Esophagus squamous epithelium (tissue), 5 donors: ENCODE measurements around the gene ALG2. TPM values are rescaled to one million over a fixed set of nuclear protein-coding genes. Genes with fewer than 3 reads are reported as not detected.
"Not testable (repeated sequence)": the region's sequence is repeated elsewhere in the genome, so short reads cannot be mapped to it uniquely, and the experiment has no call there.

Experiments used
- DNase-seq: peaks from one replicate; lab custom pipeline; 2025; lab: John Stamatoyannopoulos, UW
- H3K27ac ChIP-seq, 4 donors: fragments of 200-600 bp; sonication (generic); one replicate each; pipeline ENCODE4 v1.5.1; 2016 to 2019; ENCODE audit warnings: mild to moderate bottlenecking in 1 of 4
- H3K27me3 ChIP-seq, 4 donors: fragments of 200-600 bp; sonication (generic); 1 replicate in 3 of 4; 2 replicates in 1 of 4; pipeline versions ENCODE4 v1.5.1 to v1.6.0; 2017 to 2021; ENCODE audit warnings: antibody characterized with exemption in 1 of 4
- H3K36me3 ChIP-seq, 3 donors: fragments of 200-600 bp; sonication (generic); one replicate each; pipeline ENCODE4 v1.5.1; 2016 to 2019
- H3K4me1 ChIP-seq, 3 donors: fragments of 200-600 bp; sonication (generic); one replicate each; pipeline ENCODE4 v1.5.1; 2017 to 2019
- H3K4me3 ChIP-seq, 4 donors: fragments of 200-600 bp; sonication (generic); 1 replicate in 3 of 4; 2 replicates in 1 of 4; pipeline ENCODE4 v1.5.1; 2016 to 2019; ENCODE audit warnings: mild to moderate bottlenecking in 2 of 4, moderate library complexity in 1 of 4
- H3K9me3 ChIP-seq, 3 donors: fragments of 200-600 bp; sonication (generic); one replicate each; pipeline ENCODE4 v1.5.1; 2016 to 2019
- POLR2A ChIP-seq, 4 donors: fragments of 450-650 bp; IDR thresholded peaks; one replicate each; pipeline ENCODE4 v1.6.1; 2017; ENCODE audit warnings: antibody characterized with exemption in 4 of 4, mild to moderate bottlenecking in 4 of 4, moderate library complexity in 3 of 4
- WGBS, 2 donors: methylation state at CpG; one replicate each; pipeline ENCODE4 v1.1.5; 2018; 5-methylcytosine and 5-hydroxymethylcytosine counted together
- intact Hi-C: fragments of 100-400 bp; cut with DNase I; formaldehyde crosslinking; loops from one replicate; pipeline ENCODE4 v1.15.0; 2022
- total RNA-seq, 4 donors: library from RNA; depleted of rRNA; stranded (reverse); fragments of >200 nt; gene quantifications; one replicate each; pipeline ENCODE4 v1.1.0, GENCODE V29; 2016
- TF ChIP-seq, protein P1 (sequence below), 6 experiments: fragments of 450-650 bp in 4 of 6; fragments of 200-600 bp in 2 of 6; sonication (generic) in 2 of 6; IDR thresholded peaks; one replicate each; pipeline ENCODE4 v1.5.1; 2016 to 2019; ENCODE audit warnings: antibody characterized with exemption in 6 of 6, mild to moderate bottlenecking in 4 of 6, moderate library complexity in 4 of 6
- donor health status: DM: yes; HTN: yes; CAD: no.

The ALG2 gene
- total RNA-seq, 4 donors from 2014 or later: 19.2 to 28.4 (median 25.1) TPM

DNA sequence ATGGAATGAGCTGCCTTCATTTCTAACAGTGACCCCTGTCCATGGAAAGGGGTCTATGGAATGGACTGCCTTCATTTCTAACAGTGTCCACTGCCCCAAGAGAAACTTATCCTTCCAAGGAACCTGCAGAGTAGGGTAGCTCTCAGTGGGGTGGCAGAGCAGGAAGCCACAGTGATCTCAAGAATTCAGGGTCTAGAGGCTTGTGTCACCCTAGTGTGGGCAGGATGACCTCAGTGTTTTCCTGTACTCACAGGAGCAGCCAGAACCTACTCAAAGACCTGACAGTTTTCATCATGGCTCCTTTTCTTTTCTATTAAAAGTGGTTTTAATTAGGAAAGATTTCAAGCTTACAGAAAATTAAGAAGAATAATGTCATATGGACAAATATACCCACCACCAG lies 27.9 kb upstream of the ALG2 start:
- H3K27ac ChIP-seq: no peak overlapping the region
- H3K27me3 ChIP-seq: no peaks in the 10 kb centered on the region
- no peak for DNase-seq
- no peaks in the 10 kb centered on the region for H3K36me3 ChIP-seq
- no peaks in the 10 kb centered on the region for H3K9me3 ChIP-seq
- no peak overlapping the region for H3K4me3 ChIP-seq
- no peaks in the 10 kb centered on the region for H3K4me1 ChIP-seq
- intact Hi-C loops: no loop called here
- TF ChIP-seq, protein P1, sequence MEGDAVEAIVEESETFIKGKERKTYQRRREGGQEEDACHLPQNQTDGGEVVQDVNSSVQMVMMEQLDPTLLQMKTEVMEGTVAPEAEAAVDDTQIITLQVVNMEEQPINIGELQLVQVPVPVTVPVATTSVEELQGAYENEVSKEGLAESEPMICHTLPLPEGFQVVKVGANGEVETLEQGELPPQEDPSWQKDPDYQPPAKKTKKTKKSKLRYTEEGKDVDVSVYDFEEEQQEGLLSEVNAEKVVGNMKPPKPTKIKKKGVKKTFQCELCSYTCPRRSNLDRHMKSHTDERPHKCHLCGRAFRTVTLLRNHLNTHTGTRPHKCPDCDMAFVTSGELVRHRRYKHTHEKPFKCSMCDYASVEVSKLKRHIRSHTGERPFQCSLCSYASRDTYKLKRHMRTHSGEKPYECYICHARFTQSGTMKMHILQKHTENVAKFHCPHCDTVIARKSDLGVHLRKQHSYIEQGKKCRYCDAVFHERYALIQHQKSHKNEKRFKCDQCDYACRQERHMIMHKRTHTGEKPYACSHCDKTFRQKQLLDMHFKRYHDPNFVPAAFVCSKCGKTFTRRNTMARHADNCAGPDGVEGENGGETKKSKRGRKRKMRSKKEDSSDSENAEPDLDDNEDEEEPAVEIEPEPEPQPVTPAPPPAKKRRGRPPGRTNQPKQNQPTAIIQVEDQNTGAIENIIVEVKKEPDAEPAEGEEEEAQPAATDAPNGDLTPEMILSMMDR (IDR thresholded peaks at IDR 0.05): no peak
- TF ChIP-seq POLR2A (IDR thresholded peaks at IDR 0.05): no peak

DNA sequence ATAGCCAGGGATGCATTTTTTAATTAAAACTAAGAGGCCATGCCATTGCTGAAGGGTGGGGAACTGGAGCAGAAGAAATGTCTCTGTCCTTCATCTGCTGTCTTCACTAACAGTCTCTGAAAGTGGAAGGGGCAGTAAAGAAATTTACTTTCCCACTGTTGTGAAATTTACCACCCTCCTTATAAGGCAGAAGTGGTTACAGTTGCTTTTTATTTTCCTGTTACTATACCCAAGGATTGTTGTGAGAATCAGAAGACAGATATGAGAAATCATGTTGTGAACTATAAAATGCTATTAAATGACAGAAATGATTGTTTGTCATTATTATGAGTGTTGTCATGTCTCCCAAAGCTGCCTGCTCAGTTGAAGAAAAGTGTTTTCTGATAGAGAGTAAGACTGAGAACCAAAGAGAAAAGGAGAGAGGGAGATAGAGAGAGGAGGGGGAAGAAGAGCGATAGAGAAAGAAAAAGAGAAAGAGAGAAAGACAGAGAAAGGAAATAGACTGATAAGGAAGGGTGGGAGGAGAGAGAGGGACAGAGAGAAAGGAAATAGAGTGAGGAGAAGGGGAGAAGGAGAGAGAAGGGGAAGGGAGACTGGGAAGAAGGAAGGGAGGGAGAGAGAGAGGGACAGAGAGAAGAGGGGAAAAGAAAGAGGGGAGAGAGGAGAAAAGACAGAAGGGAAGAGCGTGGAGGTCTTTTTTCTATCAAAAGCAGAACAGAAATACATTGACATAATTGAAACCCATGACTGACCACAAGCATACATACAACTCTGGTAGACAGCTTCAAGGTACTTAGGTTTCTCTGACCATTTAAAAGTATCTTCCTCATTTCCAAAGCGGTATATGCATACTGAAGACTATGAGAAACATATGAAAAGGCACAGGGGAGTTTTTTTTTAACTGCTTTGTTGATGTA lies 22.9 kb upstream of the ALG2 start:
- WGBS, 2 donors: 73 to 76% methylated on average over 3 of the region's 3 CpGs
- intact Hi-C loops: no loop called here
- peaks cover 0 to 3% (median 0%) of the 10 kb centered on the region in 3 donors for H3K36me3 ChIP-seq
- TF ChIP-seq, protein P1 (IDR thresholded peaks at IDR 0.05): no peak
- no peak for TF ChIP-seq POLR2A (IDR thresholded peaks at IDR 0.05)
- H3K27me3 ChIP-seq: no peaks in the 10 kb centered on the region
- H3K4me1 ChIP-seq: no peaks in the 10 kb centered on the region
- DNase-seq: no peak
- no peak overlapping the region for H3K27ac ChIP-seq
- H3K4me3 ChIP-seq: no peak overlapping the region
- no peaks in the 10 kb centered on the region for H3K9me3 ChIP-seq

DNA sequence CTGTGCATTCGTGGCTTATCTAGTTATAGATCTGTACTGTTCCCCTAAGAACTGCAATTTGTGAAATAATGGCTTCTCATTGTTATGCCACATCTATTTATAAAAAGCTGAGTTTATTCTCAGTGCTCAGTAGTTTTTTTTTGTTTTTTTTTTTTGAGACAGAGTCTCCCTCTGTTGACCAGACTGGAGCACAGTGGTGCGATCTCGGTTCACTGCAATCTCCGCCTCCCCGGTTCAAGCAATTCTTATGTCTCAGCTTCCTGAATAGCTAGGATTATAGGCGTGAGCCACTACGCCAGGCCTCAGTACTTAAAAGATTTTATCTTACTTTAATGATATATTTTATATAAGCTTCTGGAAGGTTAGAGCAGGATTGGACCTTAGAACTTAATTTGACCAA lies 19.4 kb upstream of the ALG2 start:
- intact Hi-C loops: no loop called here
- Histone ChIP-seq H3K27me3 (no peaks in the 10 kb centered on the region), H3K36me3 (peaks cover 0 to 22% (median 0%) of the 10 kb centered on the region in 3 donors), H3K9me3 (no peaks in the 10 kb centered on the region), H3K4me3 (no peak overlapping the region), H3K4me1 (no peaks in the 10 kb centered on the region), H3K27ac (no peak overlapping the region)
- TF ChIP-seq, protein P1 (IDR thresholded peaks at IDR 0.05): no peak
- no peak for TF ChIP-seq POLR2A (IDR thresholded peaks at IDR 0.05)
- DNase-seq: no peak
- WGBS, 2 donors: 89 to 90% methylated on average over 7 of the region's 7 CpGs

DNA sequence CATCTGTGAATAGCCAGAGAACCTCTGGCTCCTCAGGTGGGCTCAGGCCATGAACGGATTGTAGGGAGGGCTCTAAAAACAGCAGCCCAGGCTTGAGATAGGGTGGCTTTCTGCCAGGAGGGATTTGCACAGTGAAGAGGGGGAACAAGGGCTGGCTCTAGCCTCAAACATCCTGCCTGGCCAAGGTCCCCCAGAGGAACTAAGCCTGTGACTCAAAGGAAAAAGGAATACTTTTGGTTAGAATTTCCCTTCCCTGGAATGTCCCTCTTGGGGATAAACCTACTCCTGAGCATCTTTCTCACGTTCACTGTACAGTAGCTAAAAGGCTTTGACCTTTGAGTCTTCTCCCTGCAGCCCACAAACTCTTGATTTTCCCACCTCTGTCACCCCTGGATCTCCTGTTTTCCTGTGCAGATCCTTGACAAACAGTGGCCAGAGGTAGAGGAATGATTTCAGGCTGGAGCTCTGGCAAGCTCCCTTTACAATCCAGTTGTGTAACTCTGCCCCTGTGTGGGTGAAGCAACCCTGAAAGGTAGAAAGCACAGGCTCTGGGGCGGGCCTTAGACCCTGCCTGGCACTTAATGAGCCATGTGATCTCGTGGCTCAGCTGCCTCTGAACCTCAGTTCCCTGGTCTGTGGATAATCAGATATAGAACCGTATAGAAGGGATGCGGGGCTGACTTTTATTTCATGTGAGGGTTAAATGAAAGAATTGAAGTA lies 17.8 kb upstream of the ALG2 start:
- H3K27me3 ChIP-seq: no peaks in the 10 kb centered on the region
- TF ChIP-seq POLR2A (IDR thresholded peaks at IDR 0.05): no peak
- TF ChIP-seq, protein P1 (IDR thresholded peaks at IDR 0.05): no peak
- H3K36me3 ChIP-seq: peaks cover 0 to 22% (median 0%) of the 10 kb centered on the region in 3 donors
- no peaks in the 10 kb centered on the region for H3K4me1 ChIP-seq
- intact Hi-C loops: no loop called here
- DNase-seq: no peak
- 63 to 72% methylated on average over 4 to 6 of the region's 6 CpGs for WGBS, 2 donors
- no peak overlapping the region for H3K27ac ChIP-seq
- no peaks in the 10 kb centered on the region for H3K9me3 ChIP-seq
- no peak overlapping the region for H3K4me3 ChIP-seq

DNA sequence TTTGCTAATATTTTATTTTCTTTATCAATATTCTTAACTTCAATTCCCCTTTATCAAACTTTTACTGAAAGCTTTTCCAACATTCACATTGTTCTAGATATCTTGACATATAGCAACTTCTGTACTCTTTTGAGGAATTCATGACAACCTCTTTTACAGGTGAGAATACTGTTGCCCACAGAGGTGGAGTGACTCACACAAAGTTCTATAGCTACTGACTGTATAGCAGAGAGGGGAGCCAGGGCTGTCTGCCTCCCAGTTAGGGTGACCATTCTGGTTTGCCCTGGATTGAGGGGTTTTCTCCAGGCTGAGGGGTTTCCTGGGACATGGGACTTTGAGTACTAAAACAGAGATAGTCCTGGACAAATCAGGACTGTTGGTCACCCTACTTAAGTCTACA lies 16.6 kb upstream of the ALG2 start:
- Histone ChIP-seq H3K36me3 (peaks cover 0 to 32% (median 0%) of the 10 kb centered on the region in 3 donors), H3K27me3 (no peaks in the 10 kb centered on the region), H3K27ac (no peak overlapping the region), H3K9me3 (no peaks in the 10 kb centered on the region), H3K4me1 (no peaks in the 10 kb centered on the region), H3K4me3 (no peak overlapping the region)
- TF ChIP-seq POLR2A (IDR thresholded peaks at IDR 0.05): no peak
- TF ChIP-seq, protein P1 (IDR thresholded peaks at IDR 0.05): no peak
- intact Hi-C loops: no loop called here
- no peak for DNase-seq

DNA sequence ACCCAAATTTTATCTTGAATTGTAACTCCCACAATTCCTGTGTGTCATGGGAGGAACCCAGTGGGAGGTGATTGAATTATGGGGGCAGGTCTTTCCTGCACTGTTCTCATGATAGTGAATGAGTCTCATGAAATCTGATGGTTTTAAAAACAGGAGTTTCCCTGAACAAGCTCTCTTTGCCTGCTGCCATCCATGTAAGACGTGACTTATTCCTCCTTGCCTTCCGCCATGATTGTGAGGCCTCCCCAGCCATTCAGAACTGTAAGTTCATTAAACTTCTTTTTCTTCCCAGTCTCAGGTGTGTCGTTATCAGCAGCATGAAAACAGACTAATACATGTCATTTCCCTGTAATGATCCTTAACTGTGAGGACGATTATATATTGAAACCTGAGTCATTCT lies 16.1 kb upstream of the ALG2 start:
- H3K36me3 ChIP-seq: peaks cover 0 to 37% (median 0%) of the 10 kb centered on the region in 3 donors
- H3K27me3 ChIP-seq, H3K4me1 ChIP-seq, H3K9me3 ChIP-seq, H3K4me3 ChIP-seq, DNase-seq, intact Hi-C loops, H3K27ac ChIP-seq: not testable (repeated sequence)
- 92 to 96% methylated on average over 4 of the region's 4 CpGs for WGBS, 2 donors
